Transverse colon (tissue), 4 donors: ENCODE measurements around the gene TAL1. TPM values are rescaled to one million over a fixed set of nuclear protein-coding genes. Genes with fewer than 3 reads are reported as not detected.

ENCODE experiments used
- DNase-seq: peaks from one replicate; pipeline ENCODE4 v3.0.0-alpha.2; 2019
- H3K27ac ChIP-seq, 4 donors: fragments of 200-600 bp; sonication (generic); 2 replicates each; pipeline ENCODE4 v1.5.1; 2016 to 2018; ENCODE audit warnings: inconsistent platforms in 4 of 4
- H3K27me3 ChIP-seq: fragments of 200-600 bp; sonication (generic); 2 replicates; pipeline ENCODE4 v1.5.1; 2017; ENCODE audit warnings: inconsistent platforms
- H3K36me3 ChIP-seq, 4 donors: fragments of 200-600 bp; sonication (generic); 2 replicates each; pipeline ENCODE4 v1.5.1; 2017 to 2019; ENCODE audit warnings: inconsistent platforms in 4 of 4
- H3K4me1 ChIP-seq, 4 donors: fragments of 200-600 bp; sonication (generic); 2 replicates each; pipeline ENCODE4 v1.5.1; 2017 to 2020; ENCODE audit warnings: inconsistent platforms in 4 of 4
- H3K4me3 ChIP-seq, 4 donors: fragments of 200-600 bp; sonication (generic); 1 replicate in 1 of 4; 2 replicates in 3 of 4; pipeline versions ENCODE4 v1.5.1 to v1.6.1; 2017 to 2019; ENCODE audit warnings: inconsistent platforms in 4 of 4
- H3K9me3 ChIP-seq, 2 donors: fragments of 200-600 bp; sonication (generic); 2 replicates each; pipeline ENCODE4 v1.5.1; 2017 to 2019; ENCODE audit warnings: inconsistent platforms in 2 of 2
- CTCF ChIP-seq, 5 experiments: fragments of 200-600 bp in 3 of 5; fragments of 450-650 bp in 2 of 5; sonication (generic) in 3 of 5; IDR thresholded peaks; 1 replicate in 2 of 5; 2 replicates in 3 of 5; pipeline ENCODE4 v1.5.1; 2016 to 2017; ENCODE audit warnings: antibody characterized with exemption in 5 of 5, inconsistent platforms in 3 of 5, mild to moderate bottlenecking in 2 of 5, moderate library complexity in 1 of 5
- EP300 ChIP-seq: sonication (generic); formaldehyde crosslinking; IDR thresholded peaks from one replicate; pipeline ENCODE4 v1.6.1; 2017; ENCODE audit warnings: antibody characterized with exemption, low read depth
- POLR2A ChIP-seq: fragments of 450-650 bp; IDR thresholded peaks from one replicate; pipeline ENCODE4 v1.6.1; 2016; ENCODE audit warnings: antibody characterized with exemption, mild to moderate bottlenecking, moderate library complexity
- POLR2AphosphoS5 ChIP-seq, 3 donors: sonication (generic); formaldehyde crosslinking; IDR thresholded peaks; one replicate each; pipeline ENCODE4 v1.6.1; 2016; ENCODE audit warnings: antibody characterized with exemption in 3 of 3
- WGBS, 2 donors: methylation state at CpG; one replicate each; pipeline ENCODE4 v1.1.5; 2018; ENCODE audit warnings: low coverage in 1 of 2; 5-methylcytosine and 5-hydroxymethylcytosine counted together
- in situ Hi-C, 4 donors: fragments of 200-750 bp; cut with MboI; loops; one replicate each; pipeline versions ENCODE4 v1.15.0 to v1.15.1; 2017; ENCODE audit warnings: low sequenced_read_pairs in 3 of 4, low pct_ligation_motif_present in 1 of 4, low pct_unique_long_range_greater_than_20kb in 1 of 4
- intact Hi-C: fragments of 100-400 bp; cut with DNase I; formaldehyde crosslinking; loops from one replicate; pipeline ENCODE4 v1.15.1; 2023; ENCODE audit warnings: low total_unique reads
- total RNA-seq, 4 donors: library from RNA; depleted of rRNA; stranded (reverse); fragments of >200 nt; gene quantifications; one replicate each; pipeline ENCODE4 v1.1.0, GENCODE V29; 2016

Gene TAL1
- total RNA-seq, 4 donors from 2014 or later, result 0.80 to 7.9 (median 1.9) TPM

DNA sequence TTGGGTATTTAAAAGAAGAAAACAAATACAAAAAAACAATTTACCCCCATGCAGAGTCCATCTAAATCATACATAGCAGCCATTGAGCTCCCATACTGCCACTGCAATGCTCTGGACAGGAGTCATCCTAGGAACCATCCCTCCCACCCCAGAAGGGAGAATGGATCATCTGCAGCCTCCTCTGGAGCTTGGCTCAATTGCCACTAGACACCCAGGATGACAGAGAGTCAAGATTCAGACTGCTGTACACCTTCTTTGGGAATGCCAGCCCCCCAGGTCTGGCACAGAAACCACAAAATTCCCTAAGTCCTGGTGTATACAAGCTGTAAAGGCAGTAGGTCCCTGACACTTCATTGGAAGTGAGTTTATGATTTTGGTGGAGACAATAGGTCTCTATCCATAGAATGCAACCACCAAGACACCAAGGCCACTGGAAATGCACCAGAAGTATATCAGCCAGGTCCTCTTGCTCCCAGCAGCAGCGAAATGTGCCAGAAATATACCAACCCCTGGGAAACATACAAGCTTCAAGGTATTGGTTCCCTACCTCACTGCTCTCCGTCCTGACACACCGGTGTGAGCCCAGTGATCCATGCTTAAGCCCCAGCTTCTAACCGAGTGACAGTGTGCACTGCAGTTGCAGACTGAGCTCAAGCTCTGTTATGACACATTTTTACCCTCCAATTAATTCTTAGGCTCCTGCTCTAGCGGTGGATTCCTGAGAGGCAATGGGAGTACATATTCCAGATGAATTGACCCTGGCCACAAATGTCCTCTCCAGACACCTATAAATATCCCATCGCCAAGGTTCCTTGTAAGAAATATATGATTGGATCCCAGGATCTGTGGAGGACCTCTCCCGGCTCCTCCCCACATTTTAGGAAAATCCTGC, 4.4 kb downstream of the TAL1 start:
- H3K4me3 ChIP-seq, result no peak overlapping the region
- WGBS, 2 donors, result 75 to 80% methylated on average over 2 to 7 of the region's 7 CpGs
- DNase-seq, result no peak
- peaks cover 100% of the 10 kb centered on the region for H3K27me3 ChIP-seq
- TF ChIP-seq EP300 (no peak), CTCF (IDR thresholded peaks at IDR 0.05) (no peak), POLR2A (no peak), POLR2AphosphoS5 (IDR thresholded peaks at IDR 0.05) (no peak)
- H3K9me3 ChIP-seq, result no peaks in the 10 kb centered on the region
- intact Hi-C loops (no loop called here), in situ Hi-C loops (no loop called here)
- peaks cover 15 to 44% (median 30%) of the 10 kb centered on the region in 4 donors for H3K4me1 ChIP-seq
- no peaks in the 10 kb centered on the region for H3K36me3 ChIP-seq
- H3K27ac ChIP-seq, result no peak overlapping the region

- Histone ChIP-seq H3K9me3 (no peaks in the 10 kb centered on the region), H3K27ac (no peak overlapping the region), H3K4me1 (peaks cover 14 to 38% (median 27%) of the 10 kb centered on the region in 4 donors), H3K4me3 (no peak overlapping the region), H3K36me3 (no peaks in the 10 kb centered on the region), H3K27me3 (peaks cover 100% of the 10 kb centered on the region)
- DNase-seq, result no peak
- in situ Hi-C loops, result no loop called here
- TF ChIP-seq CTCF (IDR thresholded peaks at IDR 0.05), result no peak
- no peak for TF ChIP-seq POLR2A
- no peak for TF ChIP-seq EP300
- TF ChIP-seq POLR2AphosphoS5 (IDR thresholded peaks at IDR 0.05), result no peak
- intact Hi-C loops, result no loop called here
- WGBS, 2 donors, result 54% methylated on average over 4 of the region's 4 CpGs; no CpG with 5 or more reads in 1 of the 2 donors
Observed at GRCh38 chr1:47226839-47227215, 5.2 kb downstream of the TAL1 start.

DNA sequence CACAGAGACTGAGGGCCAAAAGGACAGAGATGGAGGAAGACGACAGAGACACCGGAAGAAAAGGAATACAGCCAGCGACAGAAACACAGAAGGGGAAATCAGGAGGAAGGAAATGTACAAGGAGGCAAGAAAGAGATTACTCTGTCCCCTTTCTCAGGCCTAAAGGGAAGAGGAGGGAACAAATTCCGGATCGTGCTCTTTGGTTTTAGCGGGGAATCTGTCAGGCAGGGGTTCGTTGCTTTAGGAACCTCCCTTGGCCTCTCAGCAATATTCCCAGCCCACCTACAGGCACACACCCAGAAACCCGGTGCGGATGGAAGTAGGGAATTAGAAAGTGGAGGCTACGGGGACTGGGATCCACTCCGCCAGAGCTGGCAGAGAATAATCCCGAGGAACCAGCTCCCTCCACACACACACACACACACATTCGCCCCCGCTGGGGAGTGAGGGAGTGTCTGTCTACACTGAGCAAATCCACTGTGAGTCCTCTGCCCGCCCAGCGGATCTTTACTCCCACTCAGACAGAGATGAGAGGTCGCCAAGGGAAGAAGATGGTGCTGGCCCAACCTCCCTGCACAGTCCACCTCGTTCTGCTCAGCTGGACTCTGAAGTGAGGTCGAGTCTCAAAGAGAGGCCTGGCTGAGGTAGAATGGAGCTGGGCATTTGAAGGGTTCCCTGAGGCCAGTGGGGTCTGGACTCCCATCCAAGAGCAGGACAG, 5.7 kb downstream of the TAL1 start:
- H3K9me3 ChIP-seq, result no peaks in the 10 kb centered on the region
- in situ Hi-C loops (no loop called here), intact Hi-C loops (no loop called here)
- WGBS, 2 donors, result 21 to 37% methylated on average over 12 to 19 of the region's 19 CpGs
- peak overlapping the region in 1 of 4 donors; percentile 38 for H3K4me3 ChIP-seq
- no peak for TF ChIP-seq POLR2A
- no peak for TF ChIP-seq CTCF (IDR thresholded peaks at IDR 0.05)
- no peak for TF ChIP-seq POLR2AphosphoS5 (IDR thresholded peaks at IDR 0.05)
- TF ChIP-seq EP300, result no peak
- H3K36me3 ChIP-seq, result no peaks in the 10 kb centered on the region
- H3K27me3 ChIP-seq, result peaks cover 100% of the 10 kb centered on the region
- H3K4me1 ChIP-seq, result peaks cover 8 to 32% (median 21%) of the 10 kb centered on the region in 4 donors
- no peak overlapping the region for H3K27ac ChIP-seq
- DNase-seq, result no peak

DNA sequence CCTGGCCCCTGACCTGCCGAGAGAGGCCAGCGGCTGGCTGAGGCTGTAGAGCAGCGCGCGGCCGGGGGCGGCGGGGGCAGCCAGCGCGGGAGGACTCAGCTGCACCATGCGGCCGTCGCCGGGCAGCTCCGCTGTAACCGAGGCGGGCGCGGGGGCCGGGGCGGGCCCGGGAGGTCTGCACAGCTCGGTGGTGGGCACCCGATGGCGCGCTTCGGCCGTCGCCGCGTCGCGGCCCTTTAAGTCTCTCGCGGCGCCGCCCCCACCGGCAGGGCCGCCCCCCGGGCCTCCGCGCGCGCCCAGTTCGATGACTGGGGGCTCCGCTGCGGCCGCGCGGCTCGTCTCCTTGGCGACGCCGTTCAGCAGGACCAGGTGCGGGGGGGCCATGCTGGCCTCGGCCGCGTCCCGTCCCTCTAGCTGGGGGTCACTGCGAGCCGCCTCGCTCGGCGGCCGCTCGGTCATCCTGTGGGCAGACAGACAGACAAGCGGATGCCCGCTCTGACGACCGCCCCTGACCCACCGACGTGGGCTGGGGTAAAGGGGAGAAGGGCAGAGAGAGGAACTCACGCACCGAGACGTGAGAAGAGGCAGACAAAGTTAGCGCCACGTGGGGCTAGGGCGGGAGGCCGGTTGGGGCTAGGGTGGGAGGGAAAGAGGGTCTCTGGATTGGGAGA, 6.5 kb downstream of the TAL1 start:
- H3K9me3 ChIP-seq, result no peaks in the 10 kb centered on the region
- TF ChIP-seq POLR2AphosphoS5 (IDR thresholded peaks at IDR 0.05) (no peak), POLR2A (no peak), EP300 (no peak), CTCF (IDR thresholded peaks at IDR 0.05) (no peak)
- H3K36me3 ChIP-seq, result no peaks in the 10 kb centered on the region
- H3K4me3 ChIP-seq, result peak overlapping the region in 2 of 4 donors; percentile 22 to 38
- in situ Hi-C loops, result no loop called here
- intact Hi-C loops, result no loop called here
- H3K27ac ChIP-seq, result no peak overlapping the region
- H3K4me1 ChIP-seq, result peaks cover 8 to 25% (median 16%) of the 10 kb centered on the region in 4 donors
- 1% methylated on average over 50 of the region's 79 CpGs; no CpG with 5 or more reads in 1 of the 2 donors for WGBS, 2 donors
- no peak for DNase-seq
- peaks cover 93% of the 10 kb centered on the region for H3K27me3 ChIP-seq
